KMS-11 (cell line): ENCODE data around the gene TDRD7.
"Not testable (repeated sequence)": the region's sequence is repeated elsewhere in the genome, so short reads cannot be mapped to it uniquely, and the experiment has no call there.

ENCODE experiments used
- H2AFZ ChIP-seq: fragments of 200-600 bp; sonication (generic); 2 replicates; pipeline ENCODE4 v1.6.1; 2016; ENCODE audit warnings: antibody characterized with exemption, mixed run types, low read depth
- H3K27ac ChIP-seq: fragments of 200-600 bp; sonication (generic); 2 replicates; pipeline ENCODE4 v1.6.1; 2016; ENCODE audit warnings: mild to moderate bottlenecking, mixed run types
- H3K27me3 ChIP-seq: fragments of 200-600 bp; sonication (generic); 2 replicates; pipeline ENCODE4 v1.6.1; 2017; ENCODE audit warnings: mild to moderate bottlenecking, low read depth, mixed run types, moderate library complexity; ENCODE audit not compliant: insufficient read depth
- H3K36me3 ChIP-seq: fragments of 200-600 bp; sonication (generic); 2 replicates; pipeline ENCODE4 v1.6.1; 2017; ENCODE audit warnings: mild to moderate bottlenecking, mixed run types; ENCODE audit not compliant: insufficient read depth
- H3K4me1 ChIP-seq: fragments of 200-600 bp; sonication (generic); 2 replicates; pipeline ENCODE4 v1.6.1; 2016; ENCODE audit warnings: mild to moderate bottlenecking, low read depth, mixed run types; ENCODE audit not compliant: poor library complexity, severe bottlenecking
- H3K4me2 ChIP-seq: fragments of 200-600 bp; sonication (generic); 2 replicates; pipeline ENCODE4 v1.7.0; 2016; ENCODE audit warnings: mild to moderate bottlenecking, mixed run types
- H3K4me3 ChIP-seq: fragments of 200-600 bp; sonication (generic); IDR thresholded peaks from 2 replicates; pipeline ENCODE4 v1.6.1; 2017; ENCODE audit warnings: low read depth, low read length, mixed read lengths; ENCODE audit not compliant: insufficient read depth
- H3K79me2 ChIP-seq: fragments of 200-600 bp; sonication (generic); 2 replicates; pipeline ENCODE4 v1.6.1; 2016; ENCODE audit warnings: low read depth, mixed run types; ENCODE audit not compliant: insufficient read depth
- H3K9ac ChIP-seq: fragments of 200-600 bp; sonication (generic); 2 replicates; pipeline ENCODE4 v1.6.1; 2016; ENCODE audit warnings: mild to moderate bottlenecking, mixed run types
- H4K20me1 ChIP-seq: fragments of 200-600 bp; sonication (generic); 2 replicates; pipeline ENCODE4 v1.6.1; 2016; ENCODE audit warnings: mild to moderate bottlenecking, mixed run types; ENCODE audit not compliant: insufficient read depth
- TF ChIP-seq, protein P1 (sequence below): fragments of 200-600 bp; sonication (generic); conservative IDR thresholded peaks from 2 replicates; pipeline ENCODE4 v1.6.1; 2017; ENCODE audit warnings: low read depth, mild to moderate bottlenecking, antibody characterized with exemption, low read length, moderate library complexity, mixed read lengths

The TDRD7 gene

DNA sequence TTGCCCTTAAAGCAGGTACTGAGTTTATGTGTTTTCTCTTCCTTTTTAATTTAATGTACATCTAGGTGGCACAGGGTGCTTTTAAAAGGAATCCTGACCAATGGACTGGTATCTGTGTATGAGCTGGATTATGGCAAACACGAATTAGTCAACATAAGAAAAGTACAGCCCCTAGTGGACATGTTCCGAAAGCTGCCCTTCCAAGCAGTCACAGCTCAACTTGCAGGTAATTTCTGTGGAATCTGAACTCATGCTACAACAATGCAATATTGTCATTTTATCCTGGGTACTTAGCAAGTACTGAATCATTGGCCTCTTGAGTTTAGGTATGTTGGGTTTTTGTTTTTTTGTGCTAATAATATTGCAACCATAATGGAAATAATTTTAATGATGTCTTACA lies 75.2 kb downstream of the TDRD7 start:
- no peak overlapping the region for H3K27ac ChIP-seq
- no peaks in the 10 kb centered on the region for H3K4me1 ChIP-seq
- no peak overlapping the region for H2AFZ ChIP-seq
- no peaks in the 10 kb centered on the region for H4K20me1 ChIP-seq
- no peak overlapping the region for H3K4me3 ChIP-seq
- H3K27me3 ChIP-seq: no peaks in the 10 kb centered on the region
- peaks cover 4% of the 10 kb centered on the region; the same call in 1 of the 2 replicates for H3K36me3 ChIP-seq
- H3K9ac ChIP-seq: no peak overlapping the region
- no peak overlapping the region for H3K4me2 ChIP-seq
- TF ChIP-seq, protein P1, sequence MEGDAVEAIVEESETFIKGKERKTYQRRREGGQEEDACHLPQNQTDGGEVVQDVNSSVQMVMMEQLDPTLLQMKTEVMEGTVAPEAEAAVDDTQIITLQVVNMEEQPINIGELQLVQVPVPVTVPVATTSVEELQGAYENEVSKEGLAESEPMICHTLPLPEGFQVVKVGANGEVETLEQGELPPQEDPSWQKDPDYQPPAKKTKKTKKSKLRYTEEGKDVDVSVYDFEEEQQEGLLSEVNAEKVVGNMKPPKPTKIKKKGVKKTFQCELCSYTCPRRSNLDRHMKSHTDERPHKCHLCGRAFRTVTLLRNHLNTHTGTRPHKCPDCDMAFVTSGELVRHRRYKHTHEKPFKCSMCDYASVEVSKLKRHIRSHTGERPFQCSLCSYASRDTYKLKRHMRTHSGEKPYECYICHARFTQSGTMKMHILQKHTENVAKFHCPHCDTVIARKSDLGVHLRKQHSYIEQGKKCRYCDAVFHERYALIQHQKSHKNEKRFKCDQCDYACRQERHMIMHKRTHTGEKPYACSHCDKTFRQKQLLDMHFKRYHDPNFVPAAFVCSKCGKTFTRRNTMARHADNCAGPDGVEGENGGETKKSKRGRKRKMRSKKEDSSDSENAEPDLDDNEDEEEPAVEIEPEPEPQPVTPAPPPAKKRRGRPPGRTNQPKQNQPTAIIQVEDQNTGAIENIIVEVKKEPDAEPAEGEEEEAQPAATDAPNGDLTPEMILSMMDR: 0 out of 2 replicates have a peak, but pooled peaks have one; percentile 30
- H3K79me2 ChIP-seq: no peaks in the 10 kb centered on the region

DNA sequence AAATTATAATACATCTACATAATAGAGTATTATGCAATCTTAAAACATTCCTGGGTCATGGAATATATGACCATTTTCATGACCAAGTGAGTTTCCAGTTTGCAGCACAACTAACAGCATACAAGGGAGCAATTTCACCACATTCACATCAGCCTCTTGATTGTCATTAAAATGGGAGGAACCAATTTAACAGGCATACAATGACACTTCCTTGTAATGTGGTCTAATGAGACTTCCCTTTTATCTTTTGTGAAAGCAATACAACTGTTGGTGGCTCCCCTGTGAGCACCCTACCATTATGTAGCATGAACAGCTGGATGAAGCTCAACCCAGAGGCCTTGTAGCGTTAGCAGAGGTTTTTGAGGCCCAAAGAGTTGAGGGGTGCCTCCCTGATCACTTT lies 76.0 kb downstream of the TDRD7 start:
- no peak overlapping the region for H3K9ac ChIP-seq
- H3K27ac ChIP-seq: no peak overlapping the region
- no peaks in the 10 kb centered on the region for H3K4me1 ChIP-seq
- H3K27me3 ChIP-seq: no peaks in the 10 kb centered on the region
- H2AFZ ChIP-seq: no peak overlapping the region
- peaks cover 4% of the 10 kb centered on the region; the same call in 1 of the 2 replicates for H3K36me3 ChIP-seq
- no peaks in the 10 kb centered on the region for H4K20me1 ChIP-seq
- H3K4me2 ChIP-seq: no peak overlapping the region
- TF ChIP-seq, protein P1: no peak
- no peaks in the 10 kb centered on the region for H3K79me2 ChIP-seq
- no peak overlapping the region for H3K4me3 ChIP-seq

DNA sequence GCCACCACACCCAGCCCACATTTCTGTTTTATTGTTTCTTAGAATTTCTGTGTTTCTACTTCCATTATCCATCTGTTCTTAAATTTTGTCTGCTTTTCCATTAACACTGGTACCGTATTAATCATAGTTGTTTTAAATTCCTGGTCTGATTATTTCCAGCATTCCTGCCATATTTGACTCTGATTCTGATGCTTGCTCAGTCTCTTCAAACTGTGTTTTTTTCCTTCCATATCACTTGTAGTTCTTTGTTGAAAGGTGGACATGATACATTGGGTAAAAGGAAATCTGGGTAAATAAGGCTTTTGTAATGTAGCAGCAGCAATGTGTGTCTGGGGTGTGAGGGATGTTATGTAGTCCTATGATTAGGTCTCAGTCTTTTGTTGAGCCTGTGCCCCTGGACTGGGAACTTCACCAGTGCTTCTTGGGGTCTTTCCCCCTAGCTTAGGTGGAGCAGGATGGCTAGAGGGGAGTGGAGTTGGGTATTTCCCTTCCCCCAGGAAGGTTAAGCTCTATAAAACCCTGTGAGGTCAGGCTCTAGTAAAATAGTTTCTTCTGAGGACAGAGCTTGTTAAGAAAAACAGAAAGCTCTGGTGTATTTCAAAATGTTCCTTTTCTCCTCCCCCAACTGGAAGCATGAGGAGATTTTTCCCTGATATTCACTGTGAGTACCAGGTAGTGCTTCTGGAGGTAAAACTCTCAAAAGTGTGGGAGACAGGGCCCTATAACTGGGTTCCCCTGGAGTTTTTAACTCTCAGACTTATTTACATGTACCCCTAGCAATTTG lies 79.5 kb downstream of the TDRD7 start:
- H3K4me3 ChIP-seq: no peak overlapping the region
- H3K4me2 ChIP-seq: no peak overlapping the region
- no peaks in the 10 kb centered on the region for H3K27me3 ChIP-seq

DNA sequence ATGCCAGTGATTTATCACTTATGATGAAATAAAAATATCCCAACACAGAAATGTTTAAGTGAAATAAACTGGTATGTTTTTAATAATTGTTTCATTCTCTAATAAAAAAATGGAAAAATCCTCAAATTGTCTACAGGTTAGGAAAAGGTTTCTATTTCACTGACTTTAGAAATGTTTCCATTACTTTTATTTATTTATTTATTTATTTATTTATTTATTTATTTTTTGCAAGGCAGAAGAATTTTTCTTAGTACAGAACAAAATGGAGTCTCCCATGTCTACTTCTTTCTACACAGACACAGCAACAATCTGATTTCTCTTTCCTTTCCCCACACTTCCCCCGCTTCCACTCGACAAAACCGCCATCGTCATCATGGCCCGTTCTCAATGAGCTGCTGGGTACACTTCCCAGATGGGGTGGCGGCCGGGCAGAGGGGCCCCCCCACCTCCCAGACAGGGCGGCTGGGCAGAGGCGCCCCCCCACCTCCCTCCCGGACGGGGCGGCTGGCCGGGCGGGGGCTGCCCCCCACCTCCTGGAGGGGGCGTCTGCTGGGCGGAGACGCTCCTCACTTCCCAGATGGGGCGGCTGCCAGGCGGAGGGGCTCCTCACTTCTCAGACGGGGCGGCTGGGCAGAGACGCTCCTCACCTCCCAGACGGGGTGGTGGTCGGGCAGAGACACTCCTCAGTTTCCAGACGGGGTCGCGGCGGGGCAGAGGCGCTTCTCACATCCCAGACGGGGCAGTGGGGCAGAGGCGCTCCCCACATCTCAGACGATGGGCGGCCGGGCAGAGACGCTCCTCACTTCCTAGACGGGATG lies 85.9 kb downstream of the TDRD7 start:
- H3K9ac ChIP-seq, H2AFZ ChIP-seq, H3K27me3 ChIP-seq, H3K4me3 ChIP-seq, H3K4me2 ChIP-seq, H3K27ac ChIP-seq, H4K20me1 ChIP-seq, H3K79me2 ChIP-seq, H3K36me3 ChIP-seq: not testable (repeated sequence)
- peaks cover 16% of the 10 kb centered on the region for H3K4me1 ChIP-seq

More for the DNA sequence above, 79.5 kb downstream of the TDRD7 start:
- Histone ChIP-seq H3K9ac (no peak overlapping the region), H2AFZ (no peak overlapping the region), H3K4me1 (no peaks in the 10 kb centered on the region), H3K36me3 (no peaks in the 10 kb centered on the region), H3K27ac (no peak overlapping the region), H4K20me1 (no peaks in the 10 kb centered on the region), H3K79me2 (no peaks in the 10 kb centered on the region)
- TF ChIP-seq, protein P1: no peak

DNA sequence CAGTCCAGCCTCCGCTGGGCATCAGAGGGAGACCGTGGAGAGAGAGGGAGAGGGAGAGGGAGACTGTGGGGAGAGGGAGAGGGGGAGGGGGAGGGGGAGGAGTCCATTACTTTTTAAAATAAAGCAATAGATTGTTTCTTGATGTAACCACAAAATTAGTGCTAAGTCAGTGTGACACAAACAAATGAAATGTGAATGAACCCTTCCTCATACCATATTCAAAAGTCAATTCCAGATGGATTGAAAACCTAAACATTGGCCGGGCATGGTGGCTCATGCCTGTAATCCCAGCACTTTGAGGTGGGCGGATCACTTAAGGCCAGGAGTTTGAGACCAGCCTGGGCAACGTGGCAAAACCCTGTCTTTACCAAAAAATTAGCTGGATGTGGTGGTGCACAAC lies 87.0 kb downstream of the TDRD7 start:
- H3K79me2 ChIP-seq, H3K4me3 ChIP-seq, H3K27ac ChIP-seq, H3K4me2 ChIP-seq, H3K27me3 ChIP-seq, H3K36me3 ChIP-seq, H2AFZ ChIP-seq, H4K20me1 ChIP-seq, H3K9ac ChIP-seq: not testable (repeated sequence)
- H3K4me1 ChIP-seq: peaks cover 24% of the 10 kb centered on the region
